ENCODE measurements around the gene HEPN1. TPM values are rescaled to one million over a fixed set of nuclear protein-coding genes. Genes with fewer than 3 reads are reported as not detected.

Gene HEPN1
- polyA plus RNA-seq, 1 donor from 2014 or later = not detected

DNA sequence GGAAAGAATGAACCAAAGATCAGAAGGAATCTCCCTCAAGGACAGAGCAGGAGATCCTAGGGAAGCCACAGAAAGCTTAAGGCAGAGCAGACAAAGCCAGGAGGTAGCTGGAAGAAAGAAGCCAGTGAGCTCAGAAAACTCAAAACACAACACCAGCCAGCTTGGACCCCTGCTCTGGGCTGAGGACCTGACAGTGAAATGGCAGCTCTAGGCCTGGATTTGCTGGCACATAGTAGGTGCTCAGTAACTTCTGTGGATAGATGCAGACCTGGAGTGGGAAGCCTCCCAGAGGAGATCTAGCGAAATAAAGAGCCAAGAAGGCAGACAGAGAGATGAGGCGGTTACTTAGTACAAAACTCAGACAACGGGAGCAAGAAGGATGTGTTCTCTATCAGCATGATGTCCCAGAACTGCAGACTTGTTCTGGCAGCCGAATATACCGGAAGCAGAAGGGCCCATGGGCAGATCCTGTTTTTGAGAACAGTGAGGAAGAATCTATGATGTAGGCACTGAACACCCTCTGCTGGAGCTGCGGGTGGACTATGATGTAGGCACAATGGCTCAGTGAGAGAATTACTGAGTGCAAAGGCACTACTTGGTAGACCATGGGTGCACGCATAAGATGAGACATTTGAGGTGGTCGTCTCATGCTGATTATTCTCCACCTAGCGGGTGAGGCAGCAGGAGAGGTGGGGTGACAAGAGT lies 26.1 kb upstream of the HEPN1 start:
- TF ChIP-seq POLR2AphosphoS5 (IDR thresholded peaks at IDR 0.05) (no peak), EP300 (conservative IDR thresholded peaks at IDR 0.05; ENCODE audit: poor library complexity, severe bottlenecking) (no peak)
- TF ChIP-seq, protein P1, sequence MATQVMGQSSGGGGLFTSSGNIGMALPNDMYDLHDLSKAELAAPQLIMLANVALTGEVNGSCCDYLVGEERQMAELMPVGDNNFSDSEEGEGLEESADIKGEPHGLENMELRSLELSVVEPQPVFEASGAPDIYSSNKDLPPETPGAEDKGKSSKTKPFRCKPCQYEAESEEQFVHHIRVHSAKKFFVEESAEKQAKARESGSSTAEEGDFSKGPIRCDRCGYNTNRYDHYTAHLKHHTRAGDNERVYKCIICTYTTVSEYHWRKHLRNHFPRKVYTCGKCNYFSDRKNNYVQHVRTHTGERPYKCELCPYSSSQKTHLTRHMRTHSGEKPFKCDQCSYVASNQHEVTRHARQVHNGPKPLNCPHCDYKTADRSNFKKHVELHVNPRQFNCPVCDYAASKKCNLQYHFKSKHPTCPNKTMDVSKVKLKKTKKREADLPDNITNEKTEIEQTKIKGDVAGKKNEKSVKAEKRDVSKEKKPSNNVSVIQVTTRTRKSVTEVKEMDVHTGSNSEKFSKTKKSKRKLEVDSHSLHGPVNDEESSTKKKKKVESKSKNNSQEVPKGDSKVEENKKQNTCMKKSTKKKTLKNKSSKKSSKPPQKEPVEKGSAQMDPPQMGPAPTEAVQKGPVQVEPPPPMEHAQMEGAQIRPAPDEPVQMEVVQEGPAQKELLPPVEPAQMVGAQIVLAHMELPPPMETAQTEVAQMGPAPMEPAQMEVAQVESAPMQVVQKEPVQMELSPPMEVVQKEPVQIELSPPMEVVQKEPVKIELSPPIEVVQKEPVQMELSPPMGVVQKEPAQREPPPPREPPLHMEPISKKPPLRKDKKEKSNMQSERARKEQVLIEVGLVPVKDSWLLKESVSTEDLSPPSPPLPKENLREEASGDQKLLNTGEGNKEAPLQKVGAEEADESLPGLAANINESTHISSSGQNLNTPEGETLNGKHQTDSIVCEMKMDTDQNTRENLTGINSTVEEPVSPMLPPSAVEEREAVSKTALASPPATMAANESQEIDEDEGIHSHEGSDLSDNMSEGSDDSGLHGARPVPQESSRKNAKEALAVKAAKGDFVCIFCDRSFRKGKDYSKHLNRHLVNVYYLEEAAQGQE (IDR thresholded peaks at IDR 0.05; ENCODE audit: borderline replicate concordance) = no peak
- no peak overlapping the region for H3K4me3 ChIP-seq (ENCODE audit: low read length)
- H3K9me2 ChIP-seq (ENCODE audit: insufficient read depth, low read length) = no peaks in the 10 kb centered on the region
- no peaks in the 10 kb centered on the region for H3K27me3 ChIP-seq (ENCODE audit: insufficient read depth, low read depth, low read length)
- H3K9me3 ChIP-seq (ENCODE audit: low read length) = no peaks in the 10 kb centered on the region
- no peak overlapping the region for H2AFZ ChIP-seq (ENCODE audit: low read depth, low read length)
- no peak overlapping the region for H3K9ac ChIP-seq (ENCODE audit: low read length)
- H3K27ac ChIP-seq (ENCODE audit: low read length) = no peak overlapping the region
- no peaks in the 10 kb centered on the region for H3K36me3 ChIP-seq (ENCODE audit: insufficient read depth, low read length)
- H3K79me2 ChIP-seq (replicated peaks; ENCODE audit: insufficient read depth, low read length) = no peaks in the 10 kb centered on the region
- no peaks in the 10 kb centered on the region for H4K20me1 ChIP-seq (ENCODE audit: insufficient read depth)
- no peak overlapping the region for H3K4me2 ChIP-seq (ENCODE audit: low read length)
- H3F3A ChIP-seq (ENCODE audit: insufficient read depth, low read length, poor library complexity, severe bottlenecking) = no peaks in the 10 kb centered on the region

DNA sequence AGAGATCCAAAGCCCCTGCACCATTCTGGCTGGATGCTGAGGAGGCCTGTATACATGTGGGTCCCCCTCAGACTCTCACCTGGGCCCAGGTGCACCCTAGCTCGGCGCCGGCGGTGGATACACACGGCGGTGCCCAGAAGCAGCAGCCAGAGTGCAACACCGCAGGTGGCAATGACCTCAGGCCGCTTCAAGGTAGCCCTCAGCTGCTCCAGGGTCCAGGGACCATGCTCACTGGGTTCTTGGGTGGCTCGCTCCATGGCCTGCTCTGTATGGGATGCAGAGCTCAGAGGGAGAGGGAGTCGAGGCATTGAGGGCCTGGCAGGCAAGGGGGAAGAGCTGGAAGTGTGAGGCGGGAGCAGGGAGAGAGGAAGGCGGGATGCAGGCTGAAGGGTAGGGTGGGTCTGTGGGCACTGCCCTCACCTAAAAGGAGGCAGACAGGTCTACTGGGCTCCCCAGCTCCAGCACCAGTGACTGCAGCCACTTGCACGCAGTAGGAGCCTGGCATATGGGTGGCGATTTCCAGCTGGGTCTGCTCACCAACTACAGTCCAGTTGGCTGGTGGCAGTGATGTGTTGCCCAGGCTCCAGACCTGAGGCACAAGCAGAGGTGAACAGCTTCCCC lies 25.2 kb upstream of the HEPN1 start:
- Histone ChIP-seq H3K36me3 (ENCODE audit: insufficient read depth, low read length) (no peaks in the 10 kb centered on the region), H3K4me3 (ENCODE audit: low read length) (no peak overlapping the region), H3K9me3 (ENCODE audit: low read length) (no peaks in the 10 kb centered on the region), H3F3A (ENCODE audit: insufficient read depth, low read length, poor library complexity, severe bottlenecking) (no peaks in the 10 kb centered on the region), H3K9me2 (ENCODE audit: insufficient read depth, low read length) (no peaks in the 10 kb centered on the region), H2AFZ (ENCODE audit: low read depth, low read length) (no peak overlapping the region), H3K9ac (ENCODE audit: low read length) (no peak overlapping the region), H4K20me1 (ENCODE audit: insufficient read depth) (no peaks in the 10 kb centered on the region), H3K27ac (ENCODE audit: low read length) (no peak overlapping the region), H3K79me2 (replicated peaks; ENCODE audit: insufficient read depth, low read length) (no peaks in the 10 kb centered on the region), H3K4me2 (ENCODE audit: low read length) (no peak overlapping the region), H3K27me3 (ENCODE audit: insufficient read depth, low read depth, low read length) (no peaks in the 10 kb centered on the region)
- TF ChIP-seq, protein P1 (IDR thresholded peaks at IDR 0.05; ENCODE audit: borderline replicate concordance) = no peak
- TF ChIP-seq POLR2AphosphoS5 (IDR thresholded peaks at IDR 0.05) = no peak
- TF ChIP-seq MXI1 (conservative IDR thresholded peaks at IDR 0.05; ENCODE audit: poor library complexity, severe bottlenecking) = no peak
- no peak for TF ChIP-seq TAF1 (IDR thresholded peaks at IDR 0.05; ENCODE audit: low read depth)
- TF ChIP-seq, protein P2, sequence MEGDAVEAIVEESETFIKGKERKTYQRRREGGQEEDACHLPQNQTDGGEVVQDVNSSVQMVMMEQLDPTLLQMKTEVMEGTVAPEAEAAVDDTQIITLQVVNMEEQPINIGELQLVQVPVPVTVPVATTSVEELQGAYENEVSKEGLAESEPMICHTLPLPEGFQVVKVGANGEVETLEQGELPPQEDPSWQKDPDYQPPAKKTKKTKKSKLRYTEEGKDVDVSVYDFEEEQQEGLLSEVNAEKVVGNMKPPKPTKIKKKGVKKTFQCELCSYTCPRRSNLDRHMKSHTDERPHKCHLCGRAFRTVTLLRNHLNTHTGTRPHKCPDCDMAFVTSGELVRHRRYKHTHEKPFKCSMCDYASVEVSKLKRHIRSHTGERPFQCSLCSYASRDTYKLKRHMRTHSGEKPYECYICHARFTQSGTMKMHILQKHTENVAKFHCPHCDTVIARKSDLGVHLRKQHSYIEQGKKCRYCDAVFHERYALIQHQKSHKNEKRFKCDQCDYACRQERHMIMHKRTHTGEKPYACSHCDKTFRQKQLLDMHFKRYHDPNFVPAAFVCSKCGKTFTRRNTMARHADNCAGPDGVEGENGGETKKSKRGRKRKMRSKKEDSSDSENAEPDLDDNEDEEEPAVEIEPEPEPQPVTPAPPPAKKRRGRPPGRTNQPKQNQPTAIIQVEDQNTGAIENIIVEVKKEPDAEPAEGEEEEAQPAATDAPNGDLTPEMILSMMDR (IDR thresholded peaks at IDR 0.05; ENCODE audit: poor library complexity, severe bottlenecking) = no peak
- no peak for TF ChIP-seq RAD21 (conservative IDR thresholded peaks at IDR 0.05)
- TF ChIP-seq EZH2 (IDR thresholded peaks at IDR 0.05; ENCODE audit: borderline replicate concordance, insufficient read depth, low read length, poor library complexity, severe bottlenecking) = no peak
- no peak for TF ChIP-seq SMC3 (conservative IDR thresholded peaks at IDR 0.05; ENCODE audit: poor library complexity)
- no peak for TF ChIP-seq EP300 (conservative IDR thresholded peaks at IDR 0.05; ENCODE audit: poor library complexity, severe bottlenecking)
